ENCODE results near the gene FLOT2.
"Not testable (repeated sequence)": the region's sequence is repeated elsewhere in the genome, so short reads cannot be mapped to it uniquely, and the experiment has no call there.

Gene FLOT2

GRCh38 chr17:28841901-28842281 is 55.6 kb downstream of the FLOT2 start:
- DNase-seq, result no peak

GRCh38 chr17:28839221-28839620 is 58.3 kb downstream of the FLOT2 start:
- no peak for DNase-seq

GRCh38 chr17:28836541-28836940 is 61.0 kb downstream of the FLOT2 start:
- not testable (repeated sequence) for DNase-seq

DNA sequence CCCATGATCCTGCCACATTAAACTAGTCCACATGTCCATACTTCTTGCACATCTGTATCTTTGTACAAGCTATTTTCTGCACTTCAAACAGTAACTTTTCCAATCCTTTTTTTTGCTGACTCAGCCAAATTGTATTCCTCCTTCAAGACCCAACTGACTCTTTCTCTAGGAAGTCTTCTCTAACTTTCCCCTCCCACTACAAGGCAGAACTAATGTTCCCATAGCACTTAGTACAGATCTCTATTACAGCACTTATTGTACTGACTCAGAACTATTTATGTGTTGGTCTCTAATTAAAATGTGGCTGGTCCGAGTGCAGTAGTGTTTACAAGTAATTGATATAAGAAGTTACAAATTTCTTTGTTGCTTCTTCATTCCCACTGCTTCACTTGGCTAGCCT is 63.1 kb downstream of the FLOT2 start:
- no peak for DNase-seq
